SK-N-DZ (cell line): ENCODE measurements around the gene PSMB9. TPM values are rescaled to one million over a fixed set of nuclear protein-coding genes. Genes with fewer than 3 reads are reported as not detected.
A peak's percentile ranks its signal among the peaks of the same experiment; 100 is the strongest.
"Not testable (repeated sequence)": the region's sequence is repeated elsewhere in the genome, so short reads cannot be mapped to it uniquely, and the experiment has no call there.

Source experiments
- DNase-seq: peaks from one replicate; pipeline ENCODE4 v3.0.0-alpha.2; 2015; ENCODE audit warnings: low spot score
- polyA plus RNA-seq, 2 experiments: library from polyadenylated mRNA; depleted of rRNA; stranded (reverse); fragments of >200 nt; gene quantifications; 2 replicates each; pipeline ENCODE4 v1.2.3, GENCODE V29; 2014

Gene PSMB9
- not detected in 2 replicates for polyA plus RNA-seq (2014; cell fraction: cytosol; rRNA removed)
- polyA plus RNA-seq (2014; cell fraction: nucleus; rRNA removed) = not detected in 2 replicates

DNA sequence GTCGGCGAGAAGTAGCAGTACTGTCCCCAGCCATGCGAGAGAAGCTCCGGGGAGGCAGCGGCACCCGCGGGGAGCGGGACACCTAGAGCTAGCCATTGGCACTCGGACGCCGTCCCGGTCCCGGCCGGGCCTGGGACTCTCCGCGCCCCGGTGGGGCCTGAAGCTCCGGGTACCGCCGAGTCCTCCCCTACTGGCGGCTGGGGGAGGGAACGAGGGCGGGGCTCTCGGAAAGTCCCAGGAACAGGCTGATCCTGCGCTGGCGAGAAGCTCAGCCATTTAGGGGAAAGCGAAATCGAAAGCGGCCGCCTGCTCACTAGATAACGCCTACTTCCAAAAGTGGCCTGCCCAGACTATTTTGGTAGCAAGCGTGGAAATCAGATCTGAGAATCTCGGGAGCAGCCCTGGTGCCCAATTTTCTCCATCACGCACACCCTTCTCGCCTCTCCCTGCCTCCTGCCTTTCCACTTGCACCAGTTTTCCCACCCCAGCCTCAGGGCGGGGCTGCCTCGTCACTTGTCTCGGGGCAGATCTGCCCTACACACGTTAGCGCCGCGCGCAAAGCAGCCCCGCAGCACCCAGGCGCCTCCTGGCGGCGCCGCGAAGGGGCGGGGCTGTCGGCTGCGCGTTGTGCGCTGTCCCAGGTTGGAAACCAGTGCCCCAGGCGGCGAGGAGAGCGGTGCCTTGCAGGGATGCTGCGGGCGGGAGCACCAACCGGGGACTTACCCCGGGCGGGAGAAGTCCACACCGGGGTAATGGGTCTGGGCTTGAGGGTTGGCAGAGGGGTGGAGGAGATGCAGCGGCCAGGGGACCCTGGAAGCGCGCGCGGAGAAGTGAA, at the start of gene PSMB9, which contains the start of gene TAP1:
PSMB9 (plus strand) TSS at position 652 of the 835 bp plus-strand sequence; CDS start at position 690, 38 bp downstream.
TAP1 (minus strand) TSS at position 164 of the 835 bp plus-strand sequence; CDS start at position 96, 68 bp downstream.
- peak; percentile 66 for DNase-seq

DNA sequence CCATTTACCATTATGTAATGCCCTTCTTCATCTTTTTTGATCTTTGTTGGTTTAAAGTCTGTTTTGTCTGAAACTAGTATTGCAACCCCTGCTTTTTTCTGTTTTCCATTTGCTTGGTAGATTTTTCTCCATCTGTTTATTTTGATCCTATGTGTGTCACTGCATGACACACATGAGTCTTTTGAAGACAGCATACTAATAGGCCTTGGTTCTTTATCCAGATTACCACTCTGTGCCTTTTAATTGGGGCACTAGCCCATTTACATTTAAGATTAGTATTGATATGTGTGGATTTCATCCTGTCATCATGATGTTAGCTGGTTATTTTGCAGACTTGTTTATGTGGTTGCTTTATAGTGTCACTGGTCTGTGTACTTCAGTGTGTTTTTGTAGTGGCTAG, 48.6 kb upstream of the PSMB9 start:
- DNase-seq = not testable (repeated sequence)

DNA sequence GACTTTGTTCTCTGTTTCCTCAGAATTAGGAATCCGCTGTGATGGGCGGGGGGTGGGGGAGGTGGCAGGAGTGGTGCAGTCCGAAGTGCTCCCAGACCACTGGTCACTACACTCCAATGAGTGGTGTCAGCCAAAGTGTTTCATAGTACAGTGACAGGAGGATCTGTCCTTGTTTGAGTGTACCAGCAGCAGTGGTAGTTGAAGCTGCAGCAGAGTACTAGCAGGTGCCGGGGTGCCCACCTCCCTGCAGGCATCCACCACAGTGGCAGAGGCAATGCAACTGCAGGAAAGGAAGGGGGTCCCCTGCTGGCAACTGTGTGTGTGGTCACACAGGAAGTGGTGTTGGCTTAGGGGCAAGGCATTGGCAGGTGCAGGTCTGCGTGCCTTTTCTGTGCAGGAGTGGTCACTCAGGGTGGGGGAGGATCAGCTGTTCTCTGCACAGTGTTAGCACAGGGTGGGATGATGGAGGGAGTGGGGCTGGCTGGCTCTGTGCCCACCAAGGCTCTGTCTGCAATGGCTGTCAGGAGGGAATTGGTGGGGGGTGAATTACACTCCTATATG, 46.9 kb upstream of the PSMB9 start:
- DNase-seq = no peak

DNA sequence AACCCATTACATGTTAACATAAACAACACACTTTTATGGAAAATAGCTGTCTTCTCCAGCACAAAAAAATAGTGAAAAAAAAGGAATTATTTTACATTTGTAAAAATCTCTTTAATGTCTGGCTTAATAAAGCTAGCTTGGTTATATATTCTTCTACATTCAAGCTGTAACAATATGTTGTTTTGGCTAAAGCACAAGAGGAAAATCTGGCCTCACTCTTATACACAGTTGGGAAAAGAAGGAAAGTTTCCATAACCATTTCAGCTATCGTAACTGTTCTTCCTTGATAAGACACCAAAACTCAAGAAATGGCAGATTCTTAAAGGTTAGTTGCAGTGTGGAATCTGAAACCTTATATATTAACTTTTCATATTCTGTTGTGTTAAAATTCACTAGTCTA, 44.8 kb upstream of the PSMB9 start:
- no peak for DNase-seq

DNA sequence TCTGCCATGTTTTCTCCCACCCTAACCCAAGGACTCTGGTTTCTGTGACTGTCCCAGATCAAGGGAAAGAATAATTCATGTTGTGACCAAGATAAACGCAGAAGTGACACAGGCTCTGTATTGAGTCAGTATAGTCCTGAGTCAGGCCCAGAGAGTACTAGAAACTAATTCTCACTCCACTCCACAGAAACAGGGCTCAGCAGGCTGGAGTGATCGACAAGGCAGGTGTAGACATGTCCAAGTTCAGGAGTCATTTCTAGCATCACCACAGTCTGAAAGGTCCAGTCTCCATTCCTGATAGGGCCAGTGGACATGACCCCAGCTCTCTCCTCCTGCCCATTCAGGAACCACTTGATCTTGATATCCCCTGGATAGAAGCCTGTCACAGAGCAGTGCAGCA, 39.8 kb upstream of the PSMB9 start:
- no peak for DNase-seq

DNA sequence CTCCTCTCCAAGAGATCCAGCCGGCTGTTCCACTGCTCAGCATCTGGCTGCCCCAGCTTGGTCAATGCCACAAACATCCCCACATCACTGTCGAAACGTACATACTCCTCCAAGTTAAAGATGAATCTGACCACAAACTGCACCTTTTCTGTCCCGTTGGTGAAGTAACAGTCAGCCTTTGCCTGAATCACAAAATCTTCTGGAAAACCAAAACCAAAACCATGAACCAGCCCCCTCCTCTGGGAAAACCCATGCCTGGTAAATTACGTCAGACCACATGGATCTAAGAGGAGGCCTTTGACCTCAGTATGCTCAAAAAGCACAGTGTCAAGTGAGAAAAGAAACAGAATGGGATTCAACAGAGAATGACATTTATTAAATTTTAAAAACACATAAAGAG, 38.9 kb upstream of the PSMB9 start:
- DNase-seq = no peak

DNA sequence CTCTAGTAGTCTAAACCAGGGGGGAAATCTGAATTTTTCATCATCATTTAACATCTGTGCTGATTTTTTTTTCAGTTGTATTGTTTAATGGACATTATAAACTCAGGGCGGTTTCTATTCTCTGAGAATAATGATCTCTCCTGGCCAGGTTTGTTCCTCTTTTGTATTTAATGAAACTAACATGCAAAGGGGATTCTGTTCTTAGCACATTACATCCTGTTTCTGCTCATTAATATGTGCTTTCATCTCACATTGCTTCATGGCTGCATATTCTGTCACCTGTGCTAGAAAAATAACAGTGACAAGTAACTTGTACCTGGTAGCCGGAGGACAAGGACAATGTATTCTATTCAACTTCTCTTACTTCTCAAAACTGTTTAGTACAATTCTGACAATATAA, 38.0 kb upstream of the PSMB9 start:
- no peak for DNase-seq

DNA sequence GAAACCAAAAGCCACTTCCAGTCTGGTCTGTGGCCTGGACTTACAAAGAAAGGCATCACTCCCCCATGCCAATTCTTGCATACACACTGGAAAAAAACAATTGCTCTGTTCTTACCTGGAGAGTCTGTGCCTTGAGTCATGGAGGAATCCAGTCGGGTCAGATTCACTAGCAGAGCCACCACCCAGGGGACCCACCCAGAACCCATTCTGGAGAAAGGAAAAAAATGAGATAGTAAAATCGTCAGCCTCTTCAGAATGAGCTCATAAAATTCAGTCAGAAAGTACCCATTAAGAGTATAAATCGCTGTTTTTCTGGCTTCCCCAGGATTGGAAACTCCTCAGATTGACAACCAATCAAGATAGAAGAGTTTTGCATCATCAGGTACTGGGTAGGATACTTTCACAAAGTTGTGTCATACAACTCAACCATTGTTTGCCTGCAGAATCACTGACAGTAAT, 37.2 kb upstream of the PSMB9 start, which contains the start of gene HLA-DOB:
HLA-DOB (minus strand) TSS at position 257 of the 459 bp plus-strand sequence; CDS start at position 206, 51 bp downstream.
- DNase-seq = no peak

DNA sequence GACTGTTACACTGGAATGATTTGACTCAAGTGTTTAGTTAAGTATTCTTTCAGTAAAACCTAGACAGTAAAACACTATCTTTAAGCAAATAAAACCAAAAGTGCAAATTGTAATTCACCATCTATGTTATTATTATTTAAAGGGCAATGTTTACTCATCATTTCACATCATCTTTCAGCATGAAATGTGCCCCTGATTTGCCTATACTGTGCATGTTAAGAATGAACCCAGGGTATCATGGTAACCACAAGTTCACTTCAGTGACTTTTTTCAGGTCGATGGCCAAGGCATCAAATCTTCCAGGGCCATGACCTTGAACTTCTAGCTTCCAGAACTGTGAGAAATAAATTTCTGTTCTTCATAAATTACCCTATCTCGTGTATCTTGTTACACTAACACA, 35.1 kb upstream of the PSMB9 start:
- no peak for DNase-seq

DNA sequence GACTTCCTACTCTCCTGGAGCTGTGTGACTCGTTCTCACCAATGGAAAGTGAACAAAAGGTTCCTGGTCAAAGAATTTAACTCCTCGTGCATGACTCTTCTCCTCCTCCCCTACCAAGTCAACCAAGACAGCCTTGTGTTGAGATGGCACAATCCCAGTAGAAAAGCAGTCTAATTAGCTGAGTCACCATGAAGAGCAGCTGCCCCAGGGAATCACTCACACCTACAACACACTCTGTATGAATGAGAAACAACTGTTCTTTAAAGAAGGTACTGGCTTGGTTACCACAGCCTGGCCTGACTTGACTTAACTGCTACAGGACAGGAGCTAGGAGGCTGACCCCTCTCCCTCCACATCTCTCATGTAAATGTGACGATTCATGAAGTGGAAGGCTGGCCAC, 34.3 kb upstream of the PSMB9 start:
- no peak for DNase-seq

DNA sequence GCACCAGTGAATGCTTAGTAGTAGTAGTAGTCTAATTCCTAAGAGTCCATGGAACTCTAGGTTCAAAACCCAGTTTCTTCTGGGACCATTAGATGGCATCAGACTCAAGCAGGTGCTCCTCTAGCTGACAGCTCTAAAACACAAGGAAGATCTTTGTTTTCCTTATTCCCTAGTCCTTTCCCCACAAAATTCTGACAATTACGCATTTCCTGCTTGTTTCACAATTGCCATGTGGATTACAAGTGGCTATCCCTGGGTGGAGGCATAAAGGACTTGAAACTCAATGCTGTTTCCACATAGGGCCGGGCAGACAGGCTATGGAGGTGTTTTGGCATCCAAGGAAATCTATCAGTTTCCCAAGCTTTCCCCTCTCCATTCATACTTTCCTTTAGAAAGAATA, 28.0 kb upstream of the PSMB9 start:
- no peak for DNase-seq

DNA sequence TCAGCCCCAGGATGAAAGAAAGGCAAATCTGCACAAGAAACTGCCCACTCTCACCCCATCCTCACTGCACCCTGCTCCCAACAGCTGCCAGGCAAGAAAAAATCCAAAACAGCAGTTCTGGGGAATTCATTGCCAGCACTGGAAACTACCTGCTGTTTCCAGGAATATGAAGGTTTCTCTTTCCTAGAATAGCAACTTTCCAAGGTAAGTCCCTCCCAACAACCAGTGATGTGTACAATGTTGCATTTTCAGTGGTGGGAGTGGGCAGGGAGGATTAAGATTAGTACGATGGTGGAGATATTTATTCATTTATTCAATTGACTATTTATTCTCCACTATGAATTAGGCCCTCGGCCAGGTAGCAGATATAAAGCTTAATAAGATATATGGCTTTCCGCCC, 27.0 kb upstream of the PSMB9 start:
- DNase-seq = no peak

DNA sequence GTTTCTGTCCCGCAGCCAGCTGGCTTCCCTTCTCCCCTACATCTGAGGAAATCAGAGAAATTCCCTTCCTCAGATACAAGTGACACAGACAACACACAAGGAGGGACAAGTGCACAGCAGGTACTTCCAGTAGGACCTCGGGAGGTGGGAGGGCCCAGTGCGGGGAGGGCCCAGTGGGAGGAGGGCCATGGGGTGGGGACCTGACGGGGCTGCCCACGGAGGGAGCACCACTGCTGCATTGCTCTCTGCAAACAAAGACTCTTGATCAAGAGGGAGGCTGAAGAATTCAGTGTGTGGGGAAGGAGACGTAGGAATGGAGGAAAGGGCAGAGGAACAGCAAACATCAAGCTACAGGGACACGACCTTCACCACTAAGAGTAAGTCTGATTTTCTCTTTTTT, 24.5 kb upstream of the PSMB9 start:
- no peak for DNase-seq

DNA sequence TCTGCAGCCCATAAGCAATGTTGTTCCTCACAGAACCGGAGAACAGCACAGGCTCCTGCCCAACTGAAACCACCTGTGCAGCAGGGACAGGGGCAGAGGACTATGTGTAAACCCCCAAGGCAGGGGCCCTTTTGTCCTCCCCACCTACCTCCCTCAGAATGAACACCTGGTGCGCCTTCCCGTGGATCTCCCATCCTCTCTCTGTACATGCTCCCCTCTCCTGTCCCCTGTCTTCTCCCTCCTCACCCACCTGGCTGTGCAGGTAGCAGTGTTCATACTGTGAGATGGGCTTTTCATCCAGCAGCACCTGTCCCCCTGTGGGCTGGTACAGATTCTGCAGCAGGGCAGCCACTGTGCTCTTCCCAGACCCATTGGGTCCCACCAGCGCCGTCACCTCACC, 24.0 kb upstream of the PSMB9 start:
- no peak for DNase-seq

DNA sequence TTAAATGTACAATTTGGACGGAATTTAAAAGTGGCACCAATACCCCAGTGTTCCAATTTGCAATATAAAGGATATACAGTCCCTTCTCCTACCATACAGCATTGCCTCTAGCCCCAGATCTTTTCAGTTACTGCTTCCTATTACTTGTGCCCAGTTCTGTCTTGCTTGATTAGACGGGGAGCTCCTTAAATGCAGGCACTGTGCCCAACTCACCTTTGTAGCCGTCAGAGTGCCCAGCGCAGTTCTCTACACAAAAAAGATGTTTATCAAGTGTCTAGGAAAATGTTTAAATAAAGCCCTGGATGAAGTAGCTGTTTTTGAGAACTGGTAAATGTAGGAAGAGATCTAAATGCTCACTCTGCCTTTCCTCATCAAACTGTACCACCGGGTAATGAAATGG, 23.1 kb upstream of the PSMB9 start:
- DNase-seq = no peak

DNA sequence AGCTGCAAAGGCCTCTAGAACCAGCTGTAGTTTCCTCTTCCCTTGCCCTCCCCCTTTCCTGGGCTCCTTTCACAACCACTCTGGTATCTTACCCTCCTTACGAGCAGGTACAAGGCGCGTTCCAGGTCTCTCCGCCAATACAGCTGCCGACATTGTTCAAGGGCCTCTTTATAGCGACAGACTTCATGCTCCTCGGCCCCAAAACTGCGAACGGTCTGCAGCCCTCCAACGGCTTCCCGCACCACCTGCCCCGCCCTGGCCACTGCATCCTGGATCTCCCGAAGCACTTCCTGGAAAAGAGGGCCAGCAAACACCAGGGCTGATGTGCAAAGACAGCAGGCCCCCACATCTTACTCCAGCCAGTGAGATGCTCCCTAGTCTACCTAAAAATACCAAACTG, 21.5 kb upstream of the PSMB9 start:
- no peak for DNase-seq

DNA sequence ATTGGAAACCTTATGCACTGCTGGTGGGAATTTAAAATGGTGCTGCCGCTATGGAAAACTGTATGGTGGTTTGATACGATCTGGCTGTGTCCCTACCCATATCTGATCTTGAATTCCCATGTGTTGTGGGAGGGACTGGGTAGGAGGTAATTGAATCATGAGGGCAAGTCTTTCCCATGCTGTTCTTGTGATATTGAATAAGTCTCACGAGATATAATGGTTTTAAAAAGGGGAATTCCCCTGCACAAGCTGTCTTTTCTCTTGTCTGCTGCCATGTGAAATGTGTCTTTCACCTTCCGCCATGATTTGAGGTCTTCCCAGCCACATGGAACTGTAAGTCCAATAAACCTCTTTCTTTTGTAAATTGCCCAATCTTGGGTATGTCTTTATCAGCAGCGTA, 20.3 kb upstream of the PSMB9 start:
- peak; percentile 20 for DNase-seq

DNA sequence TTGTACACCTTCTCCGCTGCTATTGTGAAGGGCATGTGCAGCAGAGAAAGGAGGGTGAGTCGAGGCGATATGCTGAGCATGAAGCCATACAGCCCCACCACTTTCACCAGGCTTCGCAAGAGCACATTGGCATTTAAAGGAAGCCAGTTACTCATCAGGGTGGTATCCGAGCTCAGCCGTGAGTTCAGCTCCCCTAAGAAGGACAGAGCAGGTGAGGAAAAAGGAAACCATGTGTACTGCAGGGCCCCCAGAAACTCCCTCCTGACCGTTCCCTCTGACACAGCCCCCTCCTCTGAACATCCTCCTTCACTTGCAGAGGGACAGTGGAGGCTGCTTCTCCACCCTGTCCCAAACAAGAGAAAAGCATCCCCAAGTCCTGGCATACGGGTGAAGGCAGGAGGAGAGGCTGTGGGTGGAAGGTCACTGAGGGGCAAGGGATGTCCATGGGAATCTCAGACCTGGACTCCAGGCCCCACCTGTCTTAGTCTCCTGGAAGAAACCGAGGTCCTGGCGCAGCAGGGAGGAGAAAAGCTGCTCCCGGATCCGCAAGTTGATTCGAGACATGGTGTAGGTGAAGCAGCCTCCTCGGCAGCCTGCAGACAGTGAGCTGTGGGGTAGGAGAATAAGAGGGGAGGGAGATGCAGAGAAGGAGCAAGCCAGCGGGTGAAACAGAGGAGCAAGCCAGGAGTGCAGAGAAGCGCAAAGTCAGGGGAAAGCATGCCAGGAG, 18.7 kb upstream of the PSMB9 start:
- DNase-seq = no peak

DNA sequence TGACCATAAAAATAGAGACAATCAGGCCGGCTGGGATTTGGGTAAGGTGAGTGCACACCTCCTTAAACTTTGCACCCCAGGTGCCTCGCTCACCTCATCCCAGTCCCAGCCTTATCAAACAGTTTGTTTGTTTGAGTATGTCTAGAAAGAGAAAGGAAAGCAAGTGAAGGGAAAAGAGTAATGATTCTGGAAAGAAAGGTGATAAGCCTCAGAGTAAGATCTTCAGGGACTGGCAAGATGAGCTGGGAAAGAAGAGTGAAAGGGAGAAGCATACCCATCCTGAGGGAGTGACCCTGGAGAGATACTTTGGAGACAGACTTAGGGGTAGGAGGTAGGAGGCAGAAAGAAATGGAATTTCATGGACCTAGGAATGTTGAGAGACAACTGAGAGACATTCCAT, 17.1 kb upstream of the PSMB9 start:
- no peak for DNase-seq

DNA sequence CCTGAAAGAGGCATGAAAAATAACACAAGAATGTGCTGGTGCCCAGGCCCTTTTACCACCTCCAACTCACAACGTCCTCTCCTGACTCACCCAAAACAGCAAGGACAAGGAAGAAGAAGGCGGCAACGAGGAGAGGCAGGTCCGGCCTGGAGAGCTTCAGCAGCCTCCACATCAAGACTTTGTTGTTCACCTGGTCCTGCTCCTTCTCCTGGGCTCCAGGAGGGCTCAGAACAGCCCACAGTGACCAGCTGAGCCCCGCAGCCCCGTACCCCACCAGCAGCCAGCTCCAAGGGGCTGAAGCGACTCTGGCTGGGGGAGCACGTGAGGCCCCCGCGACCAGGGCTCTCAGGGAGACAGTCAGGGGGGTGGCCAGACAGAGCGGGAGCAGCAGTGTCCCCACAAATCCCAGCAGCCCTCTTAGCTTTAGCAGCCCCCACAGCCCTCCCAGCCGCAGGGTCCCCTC, 16.3 kb upstream of the PSMB9 start:
- DNase-seq = no peak

DNA sequence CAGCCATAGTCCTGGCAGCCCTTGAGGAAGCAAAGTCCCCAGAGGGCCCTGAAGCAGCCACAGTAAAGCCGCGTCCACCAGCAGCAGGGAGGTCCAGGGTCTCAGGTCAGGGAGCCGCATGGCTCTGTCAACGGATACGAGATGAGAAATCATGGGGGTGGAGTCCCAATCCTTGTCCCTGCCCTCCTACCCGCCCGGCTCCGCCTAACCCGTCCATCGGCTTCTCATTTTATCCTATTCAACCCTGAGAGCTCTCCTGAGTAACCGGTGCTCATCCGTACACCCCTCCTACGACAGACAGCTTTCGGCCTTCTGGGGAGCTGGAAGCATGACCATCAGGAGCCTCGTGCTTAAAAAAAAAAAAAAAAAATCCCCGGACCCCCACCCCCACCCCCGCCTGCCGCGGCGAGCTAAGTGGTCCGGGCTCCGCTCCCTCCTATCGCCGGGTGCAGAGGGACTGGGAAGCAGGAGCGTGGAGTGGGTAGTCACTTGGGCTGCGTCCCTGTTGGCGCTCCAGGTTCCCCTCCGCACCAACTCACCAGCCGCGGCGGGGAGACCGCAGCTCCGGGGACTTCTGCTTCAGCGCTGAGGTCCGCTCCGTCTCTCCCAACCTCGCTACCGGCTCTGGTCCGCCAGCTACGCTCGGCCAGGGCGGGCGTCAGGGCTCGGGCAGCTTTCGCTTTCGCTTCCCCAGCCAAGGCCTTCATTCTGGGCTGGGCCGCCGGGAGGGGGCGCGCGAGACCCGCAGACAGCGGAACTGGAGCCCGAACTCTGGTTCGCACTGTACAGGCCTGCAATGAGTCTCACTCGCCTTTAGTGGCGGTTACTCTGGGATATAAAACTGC, 15.7 kb upstream of the PSMB9 start, which contains the start of gene TAP2:
TAP2 (minus strand) TSS at position 626 of the 845 bp plus-strand sequence; CDS start at position 120, 506 bp downstream.
- DNase-seq = peak; percentile 82
